Measurements from ENCODE around the gene STK32C.

The STK32C gene

GRCh38 chr10:132238371-132239125 is 69.2 kb downstream of the STK32C start:
- DNase-seq, result no peak

GRCh38 chr10:132237871-132238270 is 69.9 kb downstream of the STK32C start:
- H3K14ac ChIP-seq (ENCODE audit: low read length), result peak overlapping the region; percentile 39
- no peaks in the 10 kb centered on the region for H3K36me3 ChIP-seq (ENCODE audit: control insufficient read depth in 1 of 2, insufficient read depth in 2 of 2, low read length in 2 of 2)
- no peak overlapping the region for H3K23ac ChIP-seq (ENCODE audit: low read length)
- no peaks in the 10 kb centered on the region for H3K79me1 ChIP-seq (ENCODE audit: low read length)
- H3K9me3 ChIP-seq (ENCODE audit: insufficient read depth, low read depth, low read length), result no peaks in the 10 kb centered on the region
- no peak overlapping the region for H2AK5ac ChIP-seq (ENCODE audit: low read length)
- H3K9ac ChIP-seq (ENCODE audit: low read length), result no peak overlapping the region
- no peak overlapping the region for H3K4ac ChIP-seq (ENCODE audit: low read depth, low read length)
- no peak overlapping the region for H2BK120ac ChIP-seq (ENCODE audit: insufficient read depth, low read length, poor library complexity)
- H3K4me2 ChIP-seq (ENCODE audit: low read length), result no peak overlapping the region
- WGBS (ENCODE audit: extremely low coverage, insufficient coverage, insufficient read length), result no CpG with 5 or more reads among the region's 9 CpGs
- H2BK5ac ChIP-seq (ENCODE audit: low read depth, low read length, poor library complexity), result no peak overlapping the region
- no peak overlapping the region for H3K18ac ChIP-seq (ENCODE audit: low read length)
- H2AFZ ChIP-seq (ENCODE audit: insufficient read depth, low read length, poor library complexity), result no peak overlapping the region
- H3K4me1 ChIP-seq (ENCODE audit: control insufficient read depth in 1 of 2, insufficient read depth in 2 of 2, low read length in 2 of 2), result peaks cover 9 to 11% of the 10 kb centered on the region in 2 experiments
- no peak for DNase-seq
- no peaks in the 10 kb centered on the region for H3K79me2 ChIP-seq (ENCODE audit: control insufficient read depth, insufficient read depth, low read length, poor library complexity)
- no peak overlapping the region for H4K91ac ChIP-seq (ENCODE audit: low read depth, low read length)
- no peak overlapping the region for H3K4me3 ChIP-seq (ENCODE audit: low read depth, low read length)
- no peaks in the 10 kb centered on the region for H3K27me3 ChIP-seq (ENCODE audit: insufficient read depth, low read length)
- H4K8ac ChIP-seq (ENCODE audit: low read depth, low read length), result no peak overlapping the region
- H2BK12ac ChIP-seq (ENCODE audit: low read length), result no peak overlapping the region
- H4K12ac ChIP-seq (ENCODE audit: low read depth, low read length), result no peak overlapping the region
- no peak overlapping the region for H3K27ac ChIP-seq (ENCODE audit: low read depth, low read length)

More at GRCh38 chr10:132238371-132239125, 69.2 kb downstream of the STK32C start:
- Histone ChIP-seq H3K4me2 (ENCODE audit: low read length) (no peak overlapping the region), H2AK5ac (ENCODE audit: low read length) (no peak overlapping the region), H3K27ac (ENCODE audit: low read depth, low read length) (no peak overlapping the region), H3K27me3 (ENCODE audit: insufficient read depth, low read length) (no peaks in the 10 kb centered on the region), H2AFZ (ENCODE audit: insufficient read depth, low read length, poor library complexity) (no peak overlapping the region), H3K4ac (ENCODE audit: low read depth, low read length) (no peak overlapping the region), H3K4me3 (ENCODE audit: low read depth, low read length) (peak overlapping the region; percentile 0), H4K12ac (ENCODE audit: low read depth, low read length) (no peak overlapping the region), H2BK120ac (ENCODE audit: insufficient read depth, low read length, poor library complexity) (no peak overlapping the region), H3K18ac (ENCODE audit: low read length) (no peak overlapping the region), H4K91ac (ENCODE audit: low read depth, low read length) (no peak overlapping the region), H4K8ac (ENCODE audit: low read depth, low read length) (no peak overlapping the region), H3K14ac (ENCODE audit: low read length) (no peak overlapping the region), H2BK12ac (ENCODE audit: low read length) (no peak overlapping the region), H3K36me3 (ENCODE audit: control insufficient read depth in 1 of 2, insufficient read depth in 2 of 2, low read length in 2 of 2) (no peaks in the 10 kb centered on the region), H3K9ac (ENCODE audit: low read length) (no peak overlapping the region), H3K23ac (ENCODE audit: low read length) (no peak overlapping the region), H3K79me1 (ENCODE audit: low read length) (no peaks in the 10 kb centered on the region), H2BK5ac (ENCODE audit: low read depth, low read length, poor library complexity) (no peak overlapping the region), H3K79me2 (ENCODE audit: control insufficient read depth, insufficient read depth, low read length, poor library complexity) (no peaks in the 10 kb centered on the region), H3K4me1 (ENCODE audit: control insufficient read depth in 1 of 2, insufficient read depth in 2 of 2, low read length in 2 of 2) (peaks cover 9 to 11% of the 10 kb centered on the region in 2 experiments), H3K9me3 (ENCODE audit: insufficient read depth, low read depth, low read length) (no peaks in the 10 kb centered on the region)
- WGBS (ENCODE audit: extremely low coverage, insufficient coverage, insufficient read length), result no CpG with 5 or more reads among the region's 17 CpGs

GRCh38 chr10:132237396-132237795 is 70.4 kb downstream of the STK32C start:
- Histone ChIP-seq H2AFZ (ENCODE audit: insufficient read depth, low read length, poor library complexity) (no peak overlapping the region), H3K79me2 (ENCODE audit: control insufficient read depth, insufficient read depth, low read length, poor library complexity) (no peaks in the 10 kb centered on the region), H3K9ac (ENCODE audit: low read length) (no peak overlapping the region), H3K18ac (ENCODE audit: low read length) (no peak overlapping the region), H2AK5ac (ENCODE audit: low read length) (no peak overlapping the region), H3K14ac (ENCODE audit: low read length) (no peak overlapping the region), H2BK5ac (ENCODE audit: low read depth, low read length, poor library complexity) (no peak overlapping the region), H3K4ac (ENCODE audit: low read depth, low read length) (no peak overlapping the region), H4K91ac (ENCODE audit: low read depth, low read length) (no peak overlapping the region), H3K4me2 (ENCODE audit: low read length) (no peak overlapping the region), H3K23ac (ENCODE audit: low read length) (no peak overlapping the region), H2BK12ac (ENCODE audit: low read length) (no peak overlapping the region), H3K4me3 (ENCODE audit: low read depth, low read length) (no peak overlapping the region), H3K4me1 (ENCODE audit: control insufficient read depth in 1 of 2, insufficient read depth in 2 of 2, low read length in 2 of 2) (peaks cover 9 to 11% of the 10 kb centered on the region in 2 experiments), H3K27me3 (ENCODE audit: insufficient read depth, low read length) (no peaks in the 10 kb centered on the region), H4K12ac (ENCODE audit: low read depth, low read length) (no peak overlapping the region), H2BK120ac (ENCODE audit: insufficient read depth, low read length, poor library complexity) (no peak overlapping the region), H4K8ac (ENCODE audit: low read depth, low read length) (no peak overlapping the region), H3K9me3 (ENCODE audit: insufficient read depth, low read depth, low read length) (no peaks in the 10 kb centered on the region), H3K27ac (ENCODE audit: low read depth, low read length) (no peak overlapping the region), H3K36me3 (ENCODE audit: control insufficient read depth in 1 of 2, insufficient read depth in 2 of 2, low read length in 2 of 2) (no peaks in the 10 kb centered on the region), H3K79me1 (ENCODE audit: low read length) (no peaks in the 10 kb centered on the region)
- WGBS (ENCODE audit: extremely low coverage, insufficient coverage, insufficient read length), result no CpG with 5 or more reads among the region's 15 CpGs
- DNase-seq, result no peak

- no peak overlapping the region for H3K4ac ChIP-seq (ENCODE audit: low read depth, low read length)
Measured at GRCh38 chr10:132236881-132237280, 70.9 kb downstream of the STK32C start.

More at GRCh38 chr10:132236881-132237280, 70.9 kb downstream of the STK32C start:
- no peak overlapping the region for H3K4me3 ChIP-seq (ENCODE audit: low read depth, low read length)
- no peak overlapping the region for H2BK120ac ChIP-seq (ENCODE audit: insufficient read depth, low read length, poor library complexity)
- WGBS (ENCODE audit: extremely low coverage, insufficient coverage, insufficient read length), result no CpG with 5 or more reads among the region's 13 CpGs
- H2AFZ ChIP-seq (ENCODE audit: insufficient read depth, low read length, poor library complexity), result no peak overlapping the region
- H3K36me3 ChIP-seq (ENCODE audit: control insufficient read depth in 1 of 2, insufficient read depth in 2 of 2, low read length in 2 of 2), result no peaks in the 10 kb centered on the region
- H4K91ac ChIP-seq (ENCODE audit: low read depth, low read length), result no peak overlapping the region
- no peak overlapping the region for H3K4me2 ChIP-seq (ENCODE audit: low read length)
- H4K12ac ChIP-seq (ENCODE audit: low read depth, low read length), result no peak overlapping the region
- no peak overlapping the region for H3K23ac ChIP-seq (ENCODE audit: low read length)
- DNase-seq, result no peak
- no peaks in the 10 kb centered on the region for H3K79me2 ChIP-seq (ENCODE audit: control insufficient read depth, insufficient read depth, low read length, poor library complexity)
- no peaks in the 10 kb centered on the region for H3K9me3 ChIP-seq (ENCODE audit: insufficient read depth, low read depth, low read length)
- no peaks in the 10 kb centered on the region for H3K27me3 ChIP-seq (ENCODE audit: insufficient read depth, low read length)
- H2AK5ac ChIP-seq (ENCODE audit: low read length), result no peak overlapping the region
- no peak overlapping the region for H3K14ac ChIP-seq (ENCODE audit: low read length)
- H2BK12ac ChIP-seq (ENCODE audit: low read length), result no peak overlapping the region
- H3K9ac ChIP-seq (ENCODE audit: low read length), result no peak overlapping the region
- no peak overlapping the region for H4K8ac ChIP-seq (ENCODE audit: low read depth, low read length)
- no peaks in the 10 kb centered on the region for H3K79me1 ChIP-seq (ENCODE audit: low read length)
- no peak overlapping the region for H3K27ac ChIP-seq (ENCODE audit: low read depth, low read length)
- no peak overlapping the region for H2BK5ac ChIP-seq (ENCODE audit: low read depth, low read length, poor library complexity)
- peaks cover 9 to 11% of the 10 kb centered on the region in 2 experiments for H3K4me1 ChIP-seq (ENCODE audit: control insufficient read depth in 1 of 2, insufficient read depth in 2 of 2, low read length in 2 of 2)
- no peak overlapping the region for H3K18ac ChIP-seq (ENCODE audit: low read length)

Data from trophoblast cell (in vitro differentiated cells and primary cell).